SK-N-MC (cell line): Measurements from ENCODE around the gene ADCY4.

Experiments used
- EZH2 ChIP-seq: fragments of 200-600 bp; sonication (generic); IDR thresholded peaks from one replicate; pipeline ENCODE4 v1.6.1; 2017; ENCODE audit warnings: antibody characterized with exemption
- FOXP2 ChIP-seq: optimal IDR thresholded peaks from 2 replicates; pipeline ENCODE3; 2011; ENCODE audit warnings: mild to moderate bottlenecking, moderate library complexity; ENCODE audit not compliant: insufficient read depth; ENCODE audit errors: extremely low read length, control extremely low read depth
- POLR2AphosphoS5 ChIP-seq: IDR thresholded peaks from 2 replicates; pipeline ENCODE4 v1.6.1; 2012; ENCODE audit warnings: mild to moderate bottlenecking, low read depth, low read length, borderline replicate concordance

GRCh38 chr14:24271134-24271833 is 63.6 kb downstream of the ADCY4 start, which contains the start of gene RABGGTA:
- peak; percentile 80 for TF ChIP-seq POLR2AphosphoS5
- no peak for TF ChIP-seq EZH2
- TF ChIP-seq FOXP2, result peak; percentile 79
